HEK293T (cell line): ENCODE data around the gene CCR8.

Experiments used
- BHLHE40 ChIP-seq: fragments of 450-650 bp; IDR thresholded peaks from 2 replicates; pipeline ENCODE4 v1.6.1; 2016; ENCODE audit warnings: mild to moderate bottlenecking, moderate library complexity, borderline replicate concordance
- CTBP1 ChIP-seq: fragments of 450-650 bp; IDR thresholded peaks from 2 replicates; pipeline ENCODE4 v1.6.1; 2016; ENCODE audit warnings: borderline replicate concordance
- ELF4 ChIP-seq: fragments of 450-650 bp; IDR thresholded peaks from 2 replicates; pipeline ENCODE4 v1.6.1; 2017; ENCODE audit warnings: antibody characterized with exemption
- FOXM1 ChIP-seq: fragments of 450-650 bp; IDR thresholded peaks from 2 replicates; pipeline ENCODE4 v1.6.1; 2017; ENCODE audit warnings: mild to moderate bottlenecking, borderline replicate concordance
- SP1 ChIP-seq: fragments of 450-650 bp; IDR thresholded peaks from 2 replicates; pipeline ENCODE4 v1.6.1; 2017
- ZNF384 ChIP-seq: fragments of 450-650 bp; IDR thresholded peaks from 2 replicates; pipeline ENCODE4 v1.6.1; 2016

- no peak for TF ChIP-seq CTBP1
- no peak for TF ChIP-seq ZNF384
- no peak for TF ChIP-seq FOXM1
- TF ChIP-seq BHLHE40: no peak
- TF ChIP-seq SP1: no peak
- no peak for TF ChIP-seq ELF4
These were observed 44.2 kb upstream of the CCR8 start for GRCh38 chr3:39285332-39285731.
